HG03565 (cell line): ENCODE measurements around the gene SACM1L.
"Not testable (repeated sequence)": the region's sequence is repeated elsewhere in the genome, so short reads cannot be mapped to it uniquely, and the experiment has no call there.

Source experiments
- ATAC-seq: cut with Tn5 transposase; IDR thresholded peaks from one replicate; pipeline ENCODE4 v1.9.1; 2021; ENCODE audit warnings: mild to moderate bottlenecking, moderate library complexity; ENCODE audit not compliant: unreplicated experiment

The SACM1L gene

GRCh38 chr3:45737234-45737633, 48.0 kb downstream of the SACM1L start:
- ATAC-seq = no peak

GRCh38 chr3:45739991-45740390, 50.8 kb downstream of the SACM1L start:
- ATAC-seq = no peak

DNA sequence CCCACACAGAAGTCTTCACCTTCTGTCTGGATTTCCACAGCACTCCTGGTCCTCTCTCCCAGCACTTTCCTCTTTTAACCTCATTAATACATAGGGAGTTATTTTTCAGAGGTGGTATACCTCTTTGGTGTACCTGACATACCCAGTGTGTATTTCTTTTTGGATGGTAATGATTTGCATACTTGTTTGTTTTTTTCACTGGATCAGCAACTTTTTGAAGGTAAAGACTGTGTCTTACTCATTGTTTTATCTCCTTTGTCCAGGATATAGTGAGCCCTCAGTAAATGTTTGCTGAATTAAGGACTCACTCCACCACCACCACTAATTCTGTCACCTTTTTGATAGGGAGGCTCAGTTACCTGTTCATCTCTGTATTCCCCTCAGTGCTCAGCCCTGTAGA, 52.1 kb downstream of the SACM1L start:
- ATAC-seq = no peak

DNA sequence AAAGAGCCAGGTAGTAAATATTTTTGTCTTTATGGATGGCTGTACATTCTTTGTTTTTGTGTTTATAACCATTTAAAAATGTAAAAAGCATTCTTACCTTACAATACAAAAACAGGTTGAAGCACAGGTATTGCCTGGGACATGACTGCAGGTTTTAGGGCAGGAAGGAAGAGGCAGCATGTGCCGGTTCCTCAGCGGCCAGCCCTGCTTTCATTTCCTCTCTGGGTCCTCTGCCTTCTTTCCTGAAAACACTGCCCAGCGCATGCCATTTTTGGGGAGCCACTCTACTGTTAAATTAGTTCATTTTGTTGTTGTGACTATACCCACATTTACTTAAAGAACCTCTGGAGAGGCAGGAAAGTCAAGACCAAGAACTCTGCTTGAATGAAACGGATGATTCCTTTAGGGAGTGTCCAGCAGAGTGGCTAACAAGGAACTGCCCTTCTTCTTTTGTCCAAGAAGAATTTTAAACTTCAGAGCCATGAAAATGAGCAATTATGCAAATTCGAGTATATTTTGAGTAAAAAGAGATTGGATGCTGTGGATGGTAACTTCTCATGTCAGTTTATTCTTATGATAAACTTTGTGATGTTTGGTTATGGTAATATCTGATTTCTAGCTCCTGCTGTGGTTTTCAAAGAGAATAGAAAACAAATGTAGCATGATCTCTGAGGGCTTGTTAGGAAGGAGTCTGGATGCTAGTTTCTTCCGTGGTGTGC, 52.7 kb downstream of the SACM1L start:
- ATAC-seq = no peak

GRCh38 chr3:45742461-45743089, 53.4 kb downstream of the SACM1L start:
- ATAC-seq = no peak

DNA sequence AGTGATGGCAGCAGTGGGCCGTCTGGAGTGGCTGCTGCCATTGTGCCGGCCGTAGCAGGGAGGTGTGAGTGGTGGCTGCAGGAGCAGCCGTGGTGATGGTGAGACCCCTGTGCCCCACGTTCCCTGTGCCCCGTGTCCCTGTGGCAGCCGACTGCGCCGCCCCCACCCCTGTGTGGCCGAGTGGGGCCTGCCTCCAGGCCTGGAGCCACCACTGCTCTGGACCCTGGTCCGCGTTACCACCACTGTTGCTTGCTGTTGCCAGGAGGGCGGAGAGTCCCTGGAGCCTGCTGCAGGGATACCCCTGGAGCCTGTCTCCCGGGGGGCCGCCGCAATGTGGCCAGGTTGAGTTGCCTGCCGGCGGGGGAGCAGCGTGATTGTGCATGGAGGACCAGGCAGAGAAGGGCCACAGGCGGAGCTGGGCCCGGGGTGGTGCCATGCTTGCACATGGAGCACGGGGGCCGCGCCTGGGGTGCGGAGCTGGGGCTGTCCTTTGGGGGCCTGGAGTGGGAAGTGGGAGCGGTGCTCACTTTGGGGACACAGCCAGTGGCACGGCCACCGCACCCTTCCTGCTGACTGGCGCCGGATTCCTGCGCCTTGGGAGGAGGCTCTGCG, 57.1 kb downstream of the SACM1L start:
- ATAC-seq = no peak

- ATAC-seq = no peak
Measured at GRCh38 chr3:45746777-45747622, 57.8 kb downstream of the SACM1L start.

DNA sequence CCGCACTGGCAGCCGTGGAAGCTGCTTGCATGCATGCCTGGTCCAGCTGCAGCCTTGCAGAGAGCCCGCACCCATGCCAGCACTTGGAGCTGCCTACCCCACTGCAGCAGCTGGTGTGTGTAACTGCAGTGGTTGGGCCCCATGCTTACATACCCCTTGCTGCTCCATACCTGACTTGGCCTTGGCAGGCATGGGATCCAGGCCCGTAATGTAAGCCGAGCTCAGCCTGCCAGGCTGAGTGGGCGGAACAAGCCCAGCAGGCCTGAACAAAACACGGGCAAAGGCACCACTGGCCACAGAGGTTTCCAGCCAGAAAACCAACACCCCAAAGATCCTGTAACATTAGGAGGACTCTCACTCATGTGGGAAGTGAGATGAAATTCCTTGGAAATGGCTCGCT, 58.9 kb downstream of the SACM1L start:
- ATAC-seq = no peak

DNA sequence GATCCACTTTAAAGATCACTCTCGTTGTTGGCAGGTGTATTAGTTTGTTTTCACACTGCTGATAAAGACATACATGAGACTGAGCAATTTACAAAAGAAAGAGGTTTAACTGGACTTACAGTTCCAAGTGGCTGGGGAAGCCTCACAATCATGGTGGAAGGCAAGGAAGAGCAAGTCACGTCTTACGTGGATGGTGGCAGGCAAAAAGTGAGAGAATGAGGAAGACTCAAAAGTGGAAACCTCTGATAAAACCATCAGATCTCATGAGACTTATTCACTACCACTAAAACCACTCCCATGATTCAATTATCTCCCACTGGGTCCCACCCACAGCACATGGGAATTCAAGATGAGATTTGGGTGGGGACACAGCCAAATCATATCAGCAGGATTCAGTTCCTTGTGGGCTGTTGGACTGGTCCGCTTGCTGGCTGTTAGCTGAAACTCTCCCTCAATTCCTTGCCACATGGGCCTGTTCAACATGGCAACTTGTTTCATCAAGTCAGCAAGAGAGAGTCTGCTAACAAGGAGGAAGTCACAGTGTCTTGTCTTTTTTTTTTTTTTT, 59.9 kb downstream of the SACM1L start:
- not testable (repeated sequence) for ATAC-seq

- ATAC-seq = no peak
Measured at GRCh38 chr3:45749880-45750279, 60.7 kb downstream of the SACM1L start.

- ATAC-seq = no peak
Measured at GRCh38 chr3:45751537-45752242, 62.5 kb downstream of the SACM1L start.

GRCh38 chr3:45753095-45753494, 63.9 kb downstream of the SACM1L start:
- no peak for ATAC-seq

DNA sequence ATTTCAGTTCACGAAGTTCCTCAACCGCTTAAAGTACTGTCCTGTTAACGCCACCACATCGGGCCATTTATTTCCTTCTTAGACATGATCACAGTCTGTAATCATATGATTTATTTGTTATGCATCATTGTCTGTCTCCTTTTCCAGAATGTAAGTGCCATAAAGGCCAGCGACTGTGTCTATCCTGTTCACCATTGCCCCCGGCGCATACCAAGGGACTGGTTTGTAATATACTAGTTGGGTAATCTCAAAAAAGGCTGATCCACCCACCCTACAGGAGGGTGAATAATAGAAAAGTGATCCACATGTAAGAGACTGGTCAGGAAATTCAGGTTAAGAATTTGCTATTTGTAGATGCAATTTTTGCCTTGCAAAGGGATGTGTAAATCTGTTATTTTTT, 65.3 kb downstream of the SACM1L start:
- ATAC-seq = no peak

- ATAC-seq = no peak
Measured at GRCh38 chr3:45756055-45756454, 66.9 kb downstream of the SACM1L start.

DNA sequence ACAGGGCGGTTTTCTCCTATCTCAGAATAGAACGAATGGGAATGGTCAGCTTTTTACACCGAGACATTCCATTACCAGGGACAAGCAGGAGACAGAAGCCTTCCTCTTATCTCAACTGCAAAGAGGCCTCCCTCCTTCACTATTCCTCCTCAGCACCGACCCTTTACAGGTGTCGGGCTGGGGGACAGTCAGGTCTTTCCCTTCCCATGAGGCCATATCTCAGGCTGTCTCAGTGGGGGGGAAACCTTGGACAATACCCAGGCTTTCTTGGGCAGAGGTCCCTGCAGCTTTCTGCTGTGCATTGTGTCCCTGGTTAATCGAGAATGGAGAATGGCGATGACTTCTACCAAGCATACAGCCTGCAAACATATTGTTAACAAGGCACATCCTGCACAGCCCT, 67.9 kb downstream of the SACM1L start:
- ATAC-seq = not testable (repeated sequence)

DNA sequence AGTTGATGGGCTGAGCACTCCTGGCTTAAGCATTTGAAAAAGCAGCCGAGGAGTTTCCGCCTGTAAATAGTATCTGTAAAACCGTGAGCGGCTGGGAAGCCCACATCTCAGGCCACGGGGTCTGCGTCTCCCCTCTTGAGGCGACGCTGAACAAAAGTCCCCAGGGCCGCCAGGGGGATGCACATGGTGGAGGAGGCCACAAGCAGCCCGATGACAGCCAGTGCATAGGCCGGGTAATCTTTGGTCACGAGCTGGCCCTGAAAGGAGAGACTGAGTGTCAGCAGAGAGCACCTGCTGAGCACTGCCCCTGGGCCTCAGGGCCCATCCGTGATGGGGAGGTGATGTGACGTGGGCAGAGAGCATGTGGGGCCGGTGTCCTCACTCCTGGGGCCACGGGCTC, 69.7 kb downstream of the SACM1L start:
- ATAC-seq = no peak

GRCh38 chr3:45759851-45760250, 70.7 kb downstream of the SACM1L start:
- ATAC-seq = no peak

- ATAC-seq = no peak
Measured at GRCh38 chr3:45760878-45761711, 71.9 kb downstream of the SACM1L start.

DNA sequence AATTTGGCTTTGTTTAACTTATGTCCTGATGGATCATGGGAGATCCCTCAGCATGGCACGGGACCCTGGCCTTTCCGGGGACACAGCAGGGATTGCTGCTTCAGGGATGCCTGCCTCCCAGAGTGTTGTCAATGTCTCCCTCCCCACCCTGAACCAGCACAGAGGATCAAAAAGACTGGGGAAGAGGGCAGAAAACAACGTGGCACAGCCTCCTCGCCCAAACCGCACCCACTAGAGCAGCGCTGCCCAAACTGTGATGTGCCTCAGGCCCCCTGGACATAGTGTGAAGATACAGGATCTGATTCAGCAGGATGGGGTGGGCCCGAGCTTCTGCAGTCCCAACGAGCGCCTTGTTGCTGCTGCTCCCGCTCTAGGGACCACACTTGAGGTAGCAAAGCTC, 72.6 kb downstream of the SACM1L start:
- ATAC-seq = no peak
